HG03066 (cell line): ENCODE data around the gene TRMT10B.
A peak's percentile ranks its signal among the peaks of the same experiment; 100 is the strongest.

ENCODE experiments used
- ATAC-seq: cut with Tn5 transposase; IDR thresholded peaks from one replicate; pipeline ENCODE4 v1.9.1; 2021; ENCODE audit warnings: low read depth; ENCODE audit not compliant: unreplicated experiment

TRMT10B gene, protein sequence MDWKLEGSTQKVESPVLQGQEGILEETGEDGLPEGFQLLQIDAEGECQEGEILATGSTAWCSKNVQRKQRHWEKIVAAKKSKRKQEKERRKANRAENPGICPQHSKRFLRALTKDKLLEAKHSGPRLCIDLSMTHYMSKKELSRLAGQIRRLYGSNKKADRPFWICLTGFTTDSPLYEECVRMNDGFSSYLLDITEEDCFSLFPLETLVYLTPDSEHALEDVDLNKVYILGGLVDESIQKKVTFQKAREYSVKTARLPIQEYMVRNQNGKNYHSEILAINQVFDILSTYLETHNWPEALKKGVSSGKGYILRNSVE

DNA sequence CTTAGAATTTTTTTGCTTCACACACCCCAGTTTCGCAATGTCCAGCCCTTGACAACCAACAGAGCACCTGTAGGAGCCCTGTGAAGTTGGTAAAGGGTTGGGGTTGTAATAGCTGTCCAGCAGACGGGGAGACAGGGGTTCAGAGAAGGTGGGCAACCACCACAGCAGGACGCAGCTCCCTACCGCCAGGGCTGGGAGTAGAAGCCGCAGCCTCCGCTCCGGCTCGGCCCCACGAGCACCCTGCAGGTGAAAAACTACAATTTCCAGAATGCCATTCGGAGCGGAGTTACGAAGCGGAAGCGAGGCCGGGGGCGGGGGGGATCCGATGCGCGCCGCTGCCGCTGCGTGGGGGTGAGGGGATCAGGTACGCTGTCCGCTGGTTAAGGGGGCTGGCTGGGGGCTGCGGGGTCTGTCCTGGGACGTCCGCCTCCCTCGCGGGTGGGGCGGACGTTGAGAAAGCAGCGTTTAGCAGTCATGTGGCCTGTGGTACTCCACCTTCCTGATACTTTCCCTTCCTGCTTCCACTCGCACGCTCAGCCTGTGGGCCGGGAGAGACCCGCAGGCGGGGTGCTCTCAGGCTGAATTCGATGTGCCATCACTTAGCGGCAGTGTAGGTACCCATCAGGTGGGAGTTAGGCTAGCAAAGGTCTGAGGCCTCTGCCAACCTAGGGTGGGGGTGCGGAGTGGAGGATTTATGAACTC, at the start of gene TRMT10B:
TSS of gene TRMT10B (plus strand) at position 317 of the 702 bp plus-strand sequence. CDS start 8,127 bp downstream, outside the sequence.
- ATAC-seq, result peak; percentile 87

DNA sequence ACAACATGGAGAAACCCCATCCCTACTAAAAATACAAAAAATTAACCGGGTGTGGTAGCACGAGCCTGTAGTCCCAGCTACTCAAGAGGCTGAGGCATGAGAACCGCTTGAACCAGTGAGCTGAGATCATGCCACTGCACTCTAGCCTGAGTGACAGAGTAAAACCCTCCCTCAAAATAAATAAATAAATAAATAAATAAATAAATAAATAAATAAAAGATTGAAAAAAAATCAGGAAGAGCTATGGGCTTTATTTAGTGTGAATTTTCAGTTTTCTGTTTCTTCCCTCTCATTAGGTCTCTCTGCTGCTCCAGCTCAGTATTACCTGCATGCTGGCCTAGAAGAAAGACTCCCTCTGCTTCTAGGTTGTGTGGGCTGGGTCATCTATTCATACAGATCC, 47.8 kb upstream of the TRMT10B start:
- no peak for ATAC-seq

DNA sequence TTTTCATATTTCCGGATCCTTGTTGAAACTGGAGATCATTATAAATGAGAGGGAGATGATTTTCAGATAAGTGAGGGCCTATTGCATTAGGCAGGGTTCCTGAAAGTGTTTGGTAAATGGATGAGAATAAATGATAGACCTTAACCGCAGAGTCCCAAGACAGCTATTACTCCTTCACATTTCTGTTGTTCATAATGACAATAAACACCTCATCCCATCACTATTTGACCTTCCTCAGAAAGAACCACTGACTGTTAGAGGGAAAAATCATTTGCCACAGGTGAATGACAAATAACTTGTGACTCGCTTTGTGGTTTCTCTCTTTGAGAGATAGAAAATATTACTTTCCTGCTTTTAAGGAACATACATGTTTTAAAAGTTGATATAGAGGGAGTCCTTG, 47.3 kb upstream of the TRMT10B start:
- ATAC-seq, result no peak

DNA sequence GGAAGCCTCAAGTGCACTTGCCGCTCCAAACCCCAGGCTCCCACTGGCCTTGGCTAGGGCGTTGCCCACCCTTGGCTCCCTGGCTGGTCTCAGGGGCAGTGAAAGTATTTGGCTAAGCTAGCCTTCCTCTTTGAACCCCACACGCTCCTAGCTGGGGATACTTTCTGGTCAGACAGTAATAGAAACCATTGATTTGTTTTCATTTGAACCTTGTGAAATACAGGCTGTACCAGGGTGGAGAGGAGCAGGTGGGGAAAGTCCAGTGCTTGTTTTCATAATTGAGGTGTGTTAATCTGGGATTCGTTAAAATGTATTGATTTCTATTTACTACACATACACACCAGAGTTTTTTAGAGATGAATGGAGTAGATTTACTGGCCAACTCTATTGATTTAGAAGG, 45.9 kb upstream of the TRMT10B start:
- no peak for ATAC-seq

DNA sequence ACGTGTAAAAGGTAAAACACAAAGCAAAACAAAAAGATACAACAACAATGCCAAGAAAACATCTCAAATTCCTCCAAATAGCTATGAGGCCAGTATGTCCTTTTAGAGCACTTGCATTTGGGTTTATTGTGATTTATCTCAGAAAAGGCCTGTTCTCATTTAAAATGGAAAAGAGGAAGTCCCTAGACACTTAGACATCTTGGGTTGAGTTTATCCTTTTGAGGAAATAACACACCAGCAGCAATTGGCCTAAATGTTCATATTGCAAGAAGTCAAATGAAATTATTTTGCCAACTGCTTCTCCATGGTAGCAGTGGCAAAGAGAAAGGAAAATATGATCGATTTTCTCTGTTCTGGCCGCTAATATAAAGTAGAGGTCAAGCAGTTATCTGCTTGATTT, 43.6 kb upstream of the TRMT10B start:
- ATAC-seq, result no peak

DNA sequence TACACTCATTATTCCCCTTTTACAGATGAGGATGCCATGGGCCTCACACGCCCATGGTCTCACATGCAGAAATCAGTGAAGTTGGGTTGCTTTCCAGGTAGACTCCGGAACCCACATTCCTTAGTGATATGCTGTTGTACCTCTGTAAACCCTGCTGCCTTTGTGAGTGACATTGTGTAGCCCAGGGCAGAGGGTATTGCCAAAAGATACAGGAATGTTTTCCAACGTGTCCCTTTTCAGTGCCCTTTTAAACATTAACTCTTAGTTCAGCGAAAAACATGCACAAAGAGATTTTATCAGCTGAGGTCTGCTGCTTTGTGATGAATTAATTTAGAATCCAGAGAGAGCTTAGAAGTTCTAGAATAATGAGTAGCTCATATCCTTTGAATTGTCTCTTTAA, 38.3 kb upstream of the TRMT10B start:
- ATAC-seq, result no peak

DNA sequence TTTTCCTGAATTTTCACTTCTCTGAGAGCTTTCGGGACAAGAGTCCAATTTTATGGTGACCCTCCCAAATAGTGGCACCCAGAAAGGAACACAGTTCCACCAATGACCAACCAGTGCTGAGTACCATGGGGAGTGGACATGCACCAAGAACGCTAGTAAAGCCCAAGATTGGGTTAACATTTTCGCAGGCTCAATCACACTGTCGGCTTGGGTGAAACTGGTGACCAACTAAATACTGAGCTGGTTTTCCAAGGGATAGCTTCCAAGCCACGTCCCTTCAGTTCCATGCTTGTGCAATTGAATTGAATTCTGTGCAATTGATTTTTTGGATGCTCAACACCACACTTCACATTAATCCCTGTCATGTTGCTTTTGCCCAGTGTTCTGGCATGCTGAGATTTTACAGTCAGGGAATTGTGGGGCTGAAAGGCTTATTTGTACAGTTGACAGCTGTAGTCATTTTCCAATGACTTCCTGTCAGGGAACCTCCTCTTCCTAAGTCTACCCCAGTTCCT, 37.6 kb upstream of the TRMT10B start:
- no peak for ATAC-seq

DNA sequence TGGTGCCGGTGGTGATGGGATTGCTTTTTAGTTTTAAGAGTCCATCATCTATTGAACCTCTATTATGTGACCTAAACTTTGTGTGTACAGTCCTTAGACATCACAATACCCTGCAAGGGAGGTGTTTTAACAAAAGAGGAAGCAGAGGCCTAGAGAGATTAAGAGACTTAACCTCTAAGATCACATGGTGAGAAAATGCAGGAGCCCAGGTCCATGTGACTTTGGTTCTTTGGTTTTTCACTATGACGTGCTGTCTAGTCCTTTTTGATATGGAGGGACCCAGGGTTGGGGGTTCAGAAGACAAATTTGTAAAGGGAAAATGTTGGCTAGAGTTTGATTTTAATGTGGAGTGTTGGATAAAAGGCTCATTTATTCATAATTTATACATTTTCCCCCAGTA, 34.1 kb upstream of the TRMT10B start:
- no peak for ATAC-seq

DNA sequence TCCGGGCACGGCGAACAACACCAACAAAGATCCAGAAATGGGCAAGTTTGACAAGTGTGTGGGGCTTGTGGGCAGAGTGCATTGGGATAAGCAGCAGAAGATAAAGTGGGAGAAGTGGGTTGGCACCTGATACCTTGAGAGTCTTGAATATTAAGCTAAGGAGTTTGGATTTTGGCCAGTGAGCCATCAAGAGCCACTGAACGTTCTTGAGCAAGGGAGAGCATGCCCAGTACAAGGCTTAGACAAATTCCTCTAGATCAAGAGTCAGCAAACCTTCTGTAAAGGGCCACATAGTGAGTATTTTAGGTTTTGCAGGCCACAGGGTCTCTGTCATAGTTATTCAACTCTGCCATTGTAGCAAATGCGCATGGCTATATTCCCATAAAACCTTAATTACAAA, 26.6 kb upstream of the TRMT10B start:
- ATAC-seq, result no peak

DNA sequence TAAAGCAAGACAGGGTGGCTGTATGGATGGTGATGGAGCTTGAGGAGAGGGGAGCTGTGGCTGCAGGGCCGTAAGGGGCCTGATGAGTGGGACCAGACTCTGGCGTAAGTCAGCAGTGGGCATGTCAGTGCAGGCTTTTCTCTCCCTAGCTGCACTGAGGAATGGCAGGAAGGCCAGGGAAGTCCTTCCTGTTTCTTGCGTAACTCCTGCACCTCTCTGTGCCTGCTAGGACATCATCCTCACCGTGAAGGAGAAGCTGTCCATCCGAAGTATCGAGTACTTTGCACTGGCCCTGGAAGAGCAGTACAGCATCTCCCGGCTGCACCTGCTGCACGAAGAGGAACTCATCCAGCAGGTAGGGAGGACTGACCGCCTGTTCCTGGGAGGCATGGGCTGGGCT, 24.1 kb upstream of the TRMT10B start:
- ATAC-seq, result no peak

DNA sequence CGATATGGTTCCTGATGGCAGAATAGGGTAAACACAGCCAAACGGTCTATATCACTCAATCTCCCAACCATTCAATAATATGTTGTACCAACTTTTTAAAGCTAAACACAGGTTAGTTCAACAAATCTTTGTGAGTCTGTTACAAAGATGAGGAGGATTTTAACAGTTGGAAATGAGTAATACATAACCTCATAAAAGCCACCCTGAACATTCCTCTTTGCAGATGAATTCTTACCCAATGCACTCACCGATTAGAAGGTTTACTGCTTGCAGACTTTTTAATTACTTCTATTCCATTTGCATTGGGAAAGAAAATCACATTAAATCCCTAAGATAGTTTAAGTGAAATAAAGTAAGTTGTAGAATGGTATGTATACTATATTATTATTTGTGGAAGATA, 23.3 kb upstream of the TRMT10B start:
- no peak for ATAC-seq

DNA sequence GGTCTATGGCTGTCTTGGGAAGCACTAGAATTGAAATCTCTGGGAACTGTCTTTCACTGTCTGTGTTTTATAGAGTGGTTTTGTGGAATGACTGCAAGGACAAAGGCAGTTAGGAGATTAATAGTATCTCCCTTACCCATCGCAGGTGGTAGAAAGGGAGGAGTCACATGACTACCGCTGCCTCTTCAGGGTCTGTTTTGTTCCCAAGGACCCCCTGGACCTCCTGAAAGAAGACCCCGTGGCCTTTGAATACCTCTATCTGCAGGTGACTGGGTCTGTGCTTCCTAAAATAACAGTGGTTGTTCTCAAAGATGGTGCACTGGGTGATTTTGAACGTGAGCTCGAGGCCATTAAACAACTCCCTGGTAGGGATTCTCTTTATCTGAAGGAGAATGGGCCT, 22.8 kb upstream of the TRMT10B start:
- ATAC-seq, result no peak

DNA sequence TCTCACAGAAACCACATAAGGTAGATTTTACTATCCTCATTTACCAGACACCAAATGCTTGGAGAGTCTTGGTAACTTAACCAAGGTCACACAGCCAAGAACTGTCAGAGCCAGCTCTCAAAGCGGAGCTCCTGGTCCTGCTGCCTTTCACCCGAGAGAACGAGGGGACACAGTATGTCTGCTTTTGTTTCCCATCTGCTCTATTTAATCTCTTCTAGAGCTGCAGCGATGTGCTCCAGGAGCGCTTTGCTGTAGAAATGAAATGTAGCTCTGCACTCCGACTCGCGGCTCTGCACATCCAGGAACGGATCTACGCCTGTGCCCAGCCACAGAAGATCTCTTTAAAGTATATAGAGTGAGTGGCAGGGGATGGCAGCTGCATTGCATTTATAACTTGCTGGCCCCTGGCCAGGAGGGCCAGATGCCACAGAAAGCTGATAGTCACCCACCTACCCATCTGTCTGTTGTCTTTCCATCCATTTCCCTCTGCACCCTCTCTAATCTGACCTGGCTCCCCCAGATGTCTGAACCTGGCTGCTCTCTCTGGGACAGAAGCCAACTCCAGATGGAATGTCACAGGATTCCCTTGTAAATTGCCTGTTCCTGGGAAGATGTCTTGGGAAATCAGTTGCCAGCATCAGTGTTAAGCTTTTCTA, 21.4 kb upstream of the TRMT10B start:
- no peak for ATAC-seq

DNA sequence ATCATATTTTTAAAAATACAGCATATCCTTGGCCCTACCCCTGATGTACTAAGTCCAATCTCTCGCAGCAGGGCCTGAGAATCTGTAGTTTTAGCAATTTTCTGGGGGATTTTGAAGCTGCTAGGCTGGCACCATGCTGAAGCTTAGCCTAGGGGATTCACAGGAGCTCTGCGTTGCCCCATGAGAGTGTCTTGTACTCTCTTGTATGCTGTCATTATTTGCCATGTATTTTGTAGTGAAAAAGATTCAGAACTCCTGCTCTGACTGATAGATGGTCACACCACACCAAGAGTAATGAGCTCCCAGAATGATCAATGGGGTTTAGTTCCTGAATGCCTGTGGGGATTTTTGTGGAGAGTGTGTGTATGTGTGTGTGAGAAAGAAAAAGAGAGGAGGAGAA, 20.7 kb upstream of the TRMT10B start:
- no peak for ATAC-seq

DNA sequence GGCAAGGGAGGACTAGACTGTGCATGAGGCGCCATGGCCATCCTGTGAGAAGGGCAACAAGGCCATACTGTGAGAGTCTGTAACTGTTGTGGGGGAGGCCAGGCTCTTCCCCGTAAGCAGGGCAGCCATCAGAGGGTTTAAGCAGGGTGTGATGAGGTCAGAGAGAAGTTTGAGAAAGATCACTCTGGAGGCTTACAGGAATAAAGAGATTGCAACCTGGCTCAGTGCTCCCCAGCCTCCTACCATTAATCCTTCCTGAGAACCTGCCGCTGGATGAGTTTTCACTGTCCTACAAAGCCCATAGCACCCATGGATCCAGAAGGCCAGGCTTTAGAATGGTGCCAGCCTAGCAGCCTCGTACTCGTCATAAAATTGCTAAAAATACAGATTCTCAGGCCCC, 14.4 kb upstream of the TRMT10B start:
- ATAC-seq, result no peak

DNA sequence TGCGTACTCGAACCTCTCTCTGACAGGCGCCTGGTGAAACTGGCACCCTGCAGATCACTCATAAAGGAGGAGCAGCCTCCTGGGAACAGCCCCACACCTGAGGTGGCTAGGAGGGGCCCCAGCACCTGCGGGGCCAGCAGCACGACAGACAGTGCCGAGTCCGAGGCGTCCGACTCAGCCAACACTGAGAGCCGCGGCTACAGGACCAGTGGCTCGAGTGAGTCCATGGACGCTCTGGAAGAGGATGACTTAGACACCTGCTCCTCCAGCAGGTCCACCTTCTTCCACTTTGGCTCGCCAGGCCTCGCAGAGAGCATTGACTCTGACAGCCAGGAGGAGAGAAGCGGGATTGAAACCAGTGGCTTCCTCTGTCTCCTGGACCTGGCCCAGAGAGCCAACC, 13.5 kb upstream of the TRMT10B start:
- ATAC-seq, result no peak

DNA sequence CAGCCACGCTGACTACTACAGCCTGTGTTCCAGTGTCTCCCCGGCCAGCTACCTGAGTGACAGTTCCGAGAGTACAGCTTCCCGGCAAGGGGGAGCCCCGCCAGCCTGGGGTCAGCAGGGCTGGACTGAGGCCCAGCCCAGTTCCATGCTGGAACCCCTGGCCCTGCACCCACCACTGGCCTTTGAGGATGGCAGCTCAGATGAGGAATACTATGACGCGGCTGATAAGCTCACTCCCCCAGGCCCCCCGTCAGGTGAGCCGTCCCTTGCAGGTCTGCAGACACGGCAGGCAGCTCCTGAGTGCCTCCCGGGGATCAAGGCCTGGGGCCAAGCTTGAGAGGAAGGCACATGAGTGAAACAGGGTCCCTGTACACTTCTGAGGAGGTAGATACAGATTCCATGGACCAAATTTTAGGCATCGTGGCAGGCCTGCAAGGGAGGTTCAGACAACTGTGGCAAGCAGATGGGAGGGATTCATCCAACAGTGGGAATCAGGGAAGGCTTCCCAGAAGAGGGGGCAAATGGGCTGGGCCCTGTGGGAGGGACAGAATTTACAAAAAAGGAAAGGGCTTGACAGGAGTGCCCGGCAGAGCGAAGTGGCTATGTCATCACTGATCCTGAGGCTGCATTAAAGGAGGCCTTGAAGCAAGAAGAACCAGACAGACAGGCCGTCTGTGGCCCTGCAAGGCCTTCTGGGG, 12.8 kb upstream of the TRMT10B start:
- no peak for ATAC-seq

DNA sequence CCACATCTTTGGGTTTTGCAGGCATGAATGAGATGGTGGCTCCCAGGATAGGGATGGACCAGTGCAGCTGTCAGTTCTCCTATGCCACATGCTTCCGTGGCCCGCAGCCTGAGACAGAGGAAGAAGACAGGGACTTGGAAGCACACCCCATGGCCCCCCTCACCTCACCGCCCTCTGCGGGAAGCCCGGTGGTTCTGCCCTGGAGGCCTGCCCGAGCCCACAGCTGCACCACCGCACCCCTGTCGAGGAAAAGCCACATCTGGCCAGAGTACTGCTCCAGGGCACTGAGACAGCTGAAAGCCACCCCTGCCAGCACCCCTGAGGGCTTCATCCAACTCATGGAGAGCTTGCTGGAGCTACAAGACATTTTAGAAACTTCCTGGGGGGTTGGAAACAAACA, 7.6 kb upstream of the TRMT10B start:
- ATAC-seq, result no peak

DNA sequence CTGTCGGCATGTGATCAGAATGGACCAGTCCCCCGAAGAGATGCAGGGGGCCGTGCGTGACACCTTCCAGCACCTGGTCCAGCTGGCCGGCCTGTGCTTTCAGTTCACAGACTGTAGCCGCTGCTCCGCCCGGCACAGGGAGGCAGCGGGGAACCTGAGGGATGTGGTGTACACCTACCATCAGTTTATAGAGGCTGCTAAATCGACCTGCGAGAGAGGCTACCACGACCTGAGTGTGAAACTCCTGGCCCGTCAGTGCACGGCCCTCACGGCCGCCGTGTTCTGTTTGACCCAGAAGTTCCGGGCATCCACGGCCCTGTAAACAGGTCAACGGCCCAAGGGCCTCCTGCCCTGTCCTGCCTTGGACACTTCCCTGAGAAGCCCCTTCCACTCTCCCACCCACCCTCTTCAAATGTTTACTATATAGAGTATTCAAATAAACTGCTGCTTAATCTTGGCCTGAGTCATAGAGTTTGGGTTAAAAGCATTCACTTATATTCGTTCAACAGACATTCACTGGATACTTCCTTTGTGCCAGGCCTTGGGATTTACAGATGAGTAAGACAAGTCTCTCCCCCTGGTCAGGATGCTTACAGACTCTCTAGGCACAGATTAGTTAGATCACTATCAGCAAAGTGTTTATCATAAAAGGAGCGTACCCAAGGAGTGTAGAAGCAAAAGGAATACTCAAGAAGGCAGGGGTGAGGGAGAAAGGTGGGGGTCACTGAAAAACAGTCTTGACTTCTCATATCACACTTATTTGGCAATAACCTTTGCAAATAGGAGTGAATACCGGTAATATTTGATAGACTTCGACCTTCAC, 6.9 kb upstream of the TRMT10B start:
- no peak for ATAC-seq

DNA sequence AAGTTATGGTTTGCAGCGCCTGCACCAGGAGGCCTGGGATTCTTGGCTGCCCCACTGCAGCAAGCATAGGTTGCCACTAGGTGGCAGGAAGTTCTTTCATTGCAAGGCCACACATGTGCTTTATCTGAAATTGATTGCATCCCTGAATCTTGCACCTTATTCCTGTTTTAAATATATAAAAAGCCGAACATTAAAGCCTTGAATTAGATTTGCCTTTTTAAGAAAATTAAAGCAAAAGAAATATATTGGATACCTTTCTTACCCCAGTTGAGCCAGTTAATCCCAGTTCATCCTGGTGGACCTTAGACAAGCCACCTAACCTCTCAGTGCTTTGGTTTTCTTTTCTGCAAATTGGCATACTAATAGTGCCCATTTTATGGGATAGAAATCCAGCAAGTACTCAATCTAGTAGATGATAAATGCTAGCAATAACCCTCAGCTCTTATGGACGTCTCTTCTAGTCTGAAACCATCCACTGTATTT, 6.3 kb upstream of the TRMT10B start:
- ATAC-seq, result peak; percentile 54
